Effector memory CD4-positive, alpha-beta T cell (primary cell): ENCODE data around the gene ALG9.

ENCODE experiments used
- DNase-seq, 3 donors: peaks; one replicate each; pipeline ENCODE4 v3.0.0-alpha.2; 2020
- H3K27ac ChIP-seq: 2 replicates; pipeline ENCODE4 v1.7.0; 2013; ENCODE audit warnings: mild to moderate bottlenecking, low read length, moderate library complexity; ENCODE audit not compliant: insufficient read depth, poor library complexity, severe bottlenecking
- H3K27me3 ChIP-seq: replicated peaks from 2 replicates; pipeline ENCODE4 v1.7.0; 2013; ENCODE audit warnings: mild to moderate bottlenecking, low read length; ENCODE audit not compliant: insufficient read depth, control insufficient read depth, poor library complexity, severe bottlenecking
- H3K36me3 ChIP-seq: 2 replicates; pipeline ENCODE4 v1.7.0; 2013; ENCODE audit warnings: mild to moderate bottlenecking, low read length, moderate library complexity; ENCODE audit not compliant: control insufficient read depth, insufficient read depth
- H3K4me1 ChIP-seq: 2 replicates; pipeline ENCODE4 v1.7.0; 2013; ENCODE audit warnings: low read length, mild to moderate bottlenecking; ENCODE audit not compliant: control insufficient read depth, insufficient read depth, poor library complexity, severe bottlenecking
- H3K4me3 ChIP-seq: 2 replicates; pipeline ENCODE4 v1.7.0; 2013; ENCODE audit warnings: low read length, low read depth, mild to moderate bottlenecking; ENCODE audit not compliant: insufficient read depth, poor library complexity, severe bottlenecking
- H3K9me3 ChIP-seq: 2 replicates; pipeline ENCODE4 v1.7.0; 2013; ENCODE audit warnings: mild to moderate bottlenecking, low read length, moderate library complexity; ENCODE audit not compliant: control insufficient read depth

Gene ALG9

GRCh38 chr11:111761036-111761435, 110.3 kb downstream of the ALG9 start:
- Histone ChIP-seq H3K9me3 (no peaks in the 10 kb centered on the region), H3K4me3 (no peak overlapping the region), H3K36me3 (peaks cover 40% of the 10 kb centered on the region), H3K27ac (no peak overlapping the region), H3K4me1 (no peaks in the 10 kb centered on the region), H3K27me3 (no peaks in the 10 kb centered on the region)
- no peak for DNase-seq

- H3K27me3 ChIP-seq = no peaks in the 10 kb centered on the region
- H3K4me3 ChIP-seq = no peak overlapping the region
- H3K9me3 ChIP-seq = no peaks in the 10 kb centered on the region
- DNase-seq = no peak
- H3K36me3 ChIP-seq = peaks cover 45% of the 10 kb centered on the region
- H3K4me1 ChIP-seq = no peaks in the 10 kb centered on the region
- H3K27ac ChIP-seq = no peak overlapping the region
Measured at GRCh38 chr11:111759778-111760407, 111.5 kb downstream of the ALG9 start.

- no peaks in the 10 kb centered on the region for H3K9me3 ChIP-seq
- no peaks in the 10 kb centered on the region for H3K27me3 ChIP-seq
- DNase-seq = no peak
- peaks cover 50% of the 10 kb centered on the region for H3K36me3 ChIP-seq
- no peak overlapping the region for H3K27ac ChIP-seq
- H3K4me3 ChIP-seq = no peak overlapping the region
- no peaks in the 10 kb centered on the region for H3K4me1 ChIP-seq
Measured at GRCh38 chr11:111759376-111759775, 112.0 kb downstream of the ALG9 start.

- Histone ChIP-seq H3K36me3 (peaks cover 56% of the 10 kb centered on the region), H3K4me1 (no peaks in the 10 kb centered on the region), H3K9me3 (no peaks in the 10 kb centered on the region)
Measured at GRCh38 chr11:111756097-111756496, 115.3 kb downstream of the ALG9 start.

GRCh38 chr11:111749646-111750045, 121.7 kb downstream of the ALG9 start:
- no peak for DNase-seq
- Histone ChIP-seq H3K4me3 (no peak overlapping the region), H3K27ac (no peak overlapping the region), H3K9me3 (no peaks in the 10 kb centered on the region), H3K36me3 (peaks cover 61% of the 10 kb centered on the region), H3K27me3 (no peaks in the 10 kb centered on the region), H3K4me1 (no peaks in the 10 kb centered on the region)

More at GRCh38 chr11:111756097-111756496, 115.3 kb downstream of the ALG9 start:
- H3K27me3 ChIP-seq = no peaks in the 10 kb centered on the region
- H3K4me3 ChIP-seq = no peak overlapping the region
- no peak for DNase-seq
- no peak overlapping the region for H3K27ac ChIP-seq

GRCh38 chr11:111748035-111748804, 123.2 kb downstream of the ALG9 start:
- DNase-seq = no peak
- Histone ChIP-seq H3K36me3 (peaks cover 59% of the 10 kb centered on the region), H3K27me3 (no peaks in the 10 kb centered on the region), H3K4me3 (no peak overlapping the region), H3K27ac (no peak overlapping the region), H3K4me1 (no peaks in the 10 kb centered on the region), H3K9me3 (no peaks in the 10 kb centered on the region)

GRCh38 chr11:111745719-111746504, 125.5 kb downstream of the ALG9 start:
- H3K9me3 ChIP-seq = no peaks in the 10 kb centered on the region
- DNase-seq = no peak
- no peak overlapping the region for H3K4me3 ChIP-seq
- H3K4me1 ChIP-seq = no peaks in the 10 kb centered on the region
- H3K27me3 ChIP-seq = no peaks in the 10 kb centered on the region
- H3K27ac ChIP-seq = no peak overlapping the region
- peaks cover 65% of the 10 kb centered on the region for H3K36me3 ChIP-seq

GRCh38 chr11:111743700-111744099, 127.7 kb downstream of the ALG9 start:
- no peak for DNase-seq
- no peaks in the 10 kb centered on the region for H3K4me1 ChIP-seq
- peaks cover 61% of the 10 kb centered on the region for H3K36me3 ChIP-seq
- H3K9me3 ChIP-seq = no peaks in the 10 kb centered on the region
- no peaks in the 10 kb centered on the region for H3K27me3 ChIP-seq
- no peak overlapping the region for H3K4me3 ChIP-seq
- no peak overlapping the region for H3K27ac ChIP-seq

- H3K27ac ChIP-seq = no peak overlapping the region
- H3K4me1 ChIP-seq = no peaks in the 10 kb centered on the region
- H3K36me3 ChIP-seq = peaks cover 42% of the 10 kb centered on the region
- no peaks in the 10 kb centered on the region for H3K27me3 ChIP-seq
- no peak overlapping the region for H3K4me3 ChIP-seq
- H3K9me3 ChIP-seq = no peaks in the 10 kb centered on the region
- no peak for DNase-seq
Measured at GRCh38 chr11:111741751-111742150, 129.6 kb downstream of the ALG9 start.

GRCh38 chr11:111739299-111739698, 132.1 kb downstream of the ALG9 start:
- no peak for DNase-seq
- Histone ChIP-seq H3K4me3 (no peak overlapping the region), H3K36me3 (peaks cover 28% of the 10 kb centered on the region), H3K4me1 (no peaks in the 10 kb centered on the region), H3K27ac (no peak overlapping the region), H3K27me3 (no peaks in the 10 kb centered on the region), H3K9me3 (no peaks in the 10 kb centered on the region)
